Stimulated activated CD4-positive, alpha-beta T cell treated with anti-CD3 and anti-CD28 coated beads, Interleukin-2, amount 100 ng/mL, for 24 hours (primary cell): Measurements from ENCODE around the gene DLG5.

ENCODE experiments used
- DNase-seq, 2 donors: peaks; one replicate each; pipeline ENCODE4 v3.0.0-alpha.2; 2020

DLG5 gene

GRCh38 chr10:77946084-77946483 is 19.5 kb upstream of the DLG5 start:
- no peak for DNase-seq

GRCh38 chr10:77944519-77944918 is 18.0 kb upstream of the DLG5 start:
- no peak for DNase-seq

- DNase-seq: no peak
Measured at GRCh38 chr10:77943121-77943901, 16.8 kb upstream of the DLG5 start.

GRCh38 chr10:77941790-77942189 is 15.2 kb upstream of the DLG5 start:
- no peak for DNase-seq

- no peak for DNase-seq
Measured at GRCh38 chr10:77940627-77941026, 14.1 kb upstream of the DLG5 start.

- no peak for DNase-seq
Measured at GRCh38 chr10:77940225-77940624, 13.7 kb upstream of the DLG5 start.

- DNase-seq: no peak
Measured at GRCh38 chr10:77939561-77940001, 13.0 kb upstream of the DLG5 start.

GRCh38 chr10:77936697-77937567 is 10.4 kb upstream of the DLG5 start:
- DNase-seq: no peak

GRCh38 chr10:77932016-77932715 is 5.6 kb upstream of the DLG5 start:
- no peak for DNase-seq

GRCh38 chr10:77927402-77928246 is 1.1 kb upstream of the DLG5 start:
- no peak for DNase-seq

- DNase-seq: peak in 1 of 2 donors; percentile 48
Measured at GRCh38 chr10:77925795-77926565, 575 bp downstream of the DLG5 start.

- no peak for DNase-seq
Measured at GRCh38 chr10:77925410-77925794, 1.2 kb downstream of the DLG5 start.

GRCh38 chr10:77922566-77923179 is 3.9 kb downstream of the DLG5 start:
- no peak for DNase-seq

- DNase-seq: no peak
Measured at GRCh38 chr10:77922055-77922454, 4.5 kb downstream of the DLG5 start.

GRCh38 chr10:77921395-77921794 is 5.2 kb downstream of the DLG5 start:
- no peak for DNase-seq

- DNase-seq: no peak
Measured at GRCh38 chr10:77920495-77920894, 6.1 kb downstream of the DLG5 start.

GRCh38 chr10:77919713-77920108 is 6.8 kb downstream of the DLG5 start:
- no peak for DNase-seq

GRCh38 chr10:77915319-77916105 is 11.0 kb downstream of the DLG5 start:
- DNase-seq: no peak

- no peak for DNase-seq
Measured at GRCh38 chr10:77913090-77913489, 13.5 kb downstream of the DLG5 start.

GRCh38 chr10:77912576-77912975 is 14.0 kb downstream of the DLG5 start:
- DNase-seq: no peak
